HG03520 (cell line): Measurements from ENCODE around the gene SPC24.
"Not testable (repeated sequence)": the region's sequence is repeated elsewhere in the genome, so short reads cannot be mapped to it uniquely, and the experiment has no call there.

Experiments used
- ATAC-seq: cut with Tn5 transposase; IDR thresholded peaks from one replicate; pipeline ENCODE4 v1.9.1; 2021; ENCODE audit warnings: mild to moderate bottlenecking, moderate library complexity; ENCODE audit not compliant: unreplicated experiment

Gene SPC24

GRCh38 chr19:11166281-11167142, 10.9 kb upstream of the SPC24 start:
- no peak for ATAC-seq

- no peak for ATAC-seq
Measured at GRCh38 chr19:11165486-11166030, 10.0 kb upstream of the SPC24 start.

GRCh38 chr19:11164879-11165406, 9.4 kb upstream of the SPC24 start:
- no peak for ATAC-seq

- no peak for ATAC-seq
Measured at GRCh38 chr19:11164296-11164695, 8.7 kb upstream of the SPC24 start.

- not testable (repeated sequence) for ATAC-seq
Measured at GRCh38 chr19:11160440-11160768, 4.8 kb upstream of the SPC24 start.

GRCh38 chr19:11159598-11160439, 4.2 kb upstream of the SPC24 start:
- ATAC-seq: no peak

GRCh38 chr19:11154683-11155047, 917 bp downstream of the SPC24 start:
- no peak for ATAC-seq

- no peak for ATAC-seq
Measured at GRCh38 chr19:11152318-11153062, 3.1 kb downstream of the SPC24 start.

GRCh38 chr19:11151181-11151580, 4.4 kb downstream of the SPC24 start:
- no peak for ATAC-seq

GRCh38 chr19:11148001-11148400, 7.6 kb downstream of the SPC24 start:
- ATAC-seq: no peak

- no peak for ATAC-seq
Measured at GRCh38 chr19:11145536-11145924, 10.1 kb downstream of the SPC24 start.

- no peak for ATAC-seq
Measured at GRCh38 chr19:11142528-11143171, 12.9 kb downstream of the SPC24 start.

- ATAC-seq: no peak
Measured at GRCh38 chr19:11141937-11142527, 13.6 kb downstream of the SPC24 start.

- no peak for ATAC-seq
Measured at GRCh38 chr19:11140896-11141295, 14.7 kb downstream of the SPC24 start.

GRCh38 chr19:11140023-11140538, 15.5 kb downstream of the SPC24 start:
- ATAC-seq: not testable (repeated sequence)

- ATAC-seq: no peak
Measured at GRCh38 chr19:11138601-11139300, 16.8 kb downstream of the SPC24 start.

- no peak for ATAC-seq
Measured at GRCh38 chr19:11137542-11138384, 17.8 kb downstream of the SPC24 start.

- ATAC-seq: no peak
Measured at GRCh38 chr19:11136400-11137101, 19.0 kb downstream of the SPC24 start.
